ENCODE data around the gene GALNT9.

DNA sequence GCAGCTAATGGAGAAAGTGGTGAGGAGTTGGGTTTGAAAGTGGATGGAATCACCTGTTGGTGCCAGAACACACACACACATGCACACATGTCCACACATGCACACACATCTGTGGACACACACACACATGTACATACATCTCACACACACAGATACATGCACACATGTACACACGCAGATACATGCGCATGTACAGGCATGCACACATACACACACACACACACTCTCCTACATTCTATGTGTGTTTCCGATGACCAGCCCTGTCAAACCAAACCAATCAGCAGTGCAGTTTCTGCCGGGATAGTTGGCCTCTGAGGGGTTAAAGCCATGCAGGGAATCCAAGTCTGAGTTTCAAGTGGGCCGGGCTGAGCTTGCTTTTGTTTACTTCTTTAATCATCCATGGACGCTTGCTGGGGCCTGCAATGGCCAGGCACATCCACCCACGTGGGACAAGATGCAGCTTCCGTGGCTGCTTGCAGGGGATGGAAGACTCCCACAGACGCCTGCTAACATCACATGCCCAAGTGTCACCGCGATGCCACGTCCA lies 52.5 kb downstream of the GALNT9 start:
- TF ChIP-seq EP300 (IDR thresholded peaks at IDR 0.05) (no peak), POLR2A (IDR thresholded peaks at IDR 0.05; ENCODE audit: low read depth) (no peak), POLR2AphosphoS5 (IDR thresholded peaks at IDR 0.05) (no peak), CTCF (IDR thresholded peaks at IDR 0.05) (no peak)
